ENCODE measurements around the gene ARHGEF39. TPM values are rescaled to one million over a fixed set of nuclear protein-coding genes. Genes with fewer than 3 reads are reported as not detected.
"Not testable (repeated sequence)": the region's sequence is repeated elsewhere in the genome, so short reads cannot be mapped to it uniquely, and the experiment has no call there.

The ARHGEF39 gene
- total RNA-seq, 1 donor from 2014 or later = 28.0 TPM

GRCh38 chr9:35636877-35637246, 28.1 kb downstream of the ARHGEF39 start:
- not testable (repeated sequence) for DNase-seq (ENCODE audit: low read depth, low spot score); H3K4me3 Mint-ChIP-seq; H3K4me1 Mint-ChIP-seq; H3K9me3 Mint-ChIP-seq; H3K27ac Mint-ChIP-seq (ENCODE audit: unreplicated experiment); H3K27me3 Mint-ChIP-seq (ENCODE audit: low read depth)
- H3K36me3 Mint-ChIP-seq (ENCODE audit: low read depth) = peaks cover 12% of the 10 kb centered on the region

DNA sequence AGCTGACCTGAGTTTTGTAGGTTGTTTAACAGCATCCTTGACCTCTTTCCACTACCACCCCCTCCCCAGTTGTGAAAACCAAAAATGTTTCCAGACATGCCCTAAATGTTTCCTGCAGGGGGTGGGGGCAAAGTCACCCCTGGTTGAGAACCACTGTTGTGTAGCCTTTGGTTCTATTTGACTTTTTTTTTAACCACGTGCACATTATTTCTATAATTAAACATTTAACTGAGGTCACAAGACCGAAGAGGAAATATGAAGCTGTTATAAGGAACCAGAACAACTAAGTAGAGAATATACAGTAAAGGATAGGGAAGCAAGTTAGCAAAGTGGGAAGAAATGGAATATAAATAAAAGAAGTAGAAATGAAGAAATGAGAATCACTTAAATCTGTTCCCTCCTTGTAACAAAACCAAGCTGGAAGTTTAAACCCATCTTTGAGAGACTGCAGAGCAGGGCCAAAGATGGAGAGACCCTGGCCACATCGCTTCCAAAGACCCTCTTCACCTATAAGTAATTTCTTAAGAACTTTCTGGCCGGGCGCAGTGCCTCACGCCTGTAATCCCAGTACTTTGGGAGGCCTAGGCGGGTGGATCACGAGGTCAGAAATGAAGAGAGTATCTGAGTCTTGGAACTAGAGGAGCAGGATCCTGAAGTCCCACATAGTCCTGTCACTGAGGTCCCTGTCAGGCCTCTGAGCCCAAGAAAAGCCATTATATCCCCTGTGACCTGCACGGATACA, 28.7 kb downstream of the ARHGEF39 start:
- TF ChIP-seq, protein P1, sequence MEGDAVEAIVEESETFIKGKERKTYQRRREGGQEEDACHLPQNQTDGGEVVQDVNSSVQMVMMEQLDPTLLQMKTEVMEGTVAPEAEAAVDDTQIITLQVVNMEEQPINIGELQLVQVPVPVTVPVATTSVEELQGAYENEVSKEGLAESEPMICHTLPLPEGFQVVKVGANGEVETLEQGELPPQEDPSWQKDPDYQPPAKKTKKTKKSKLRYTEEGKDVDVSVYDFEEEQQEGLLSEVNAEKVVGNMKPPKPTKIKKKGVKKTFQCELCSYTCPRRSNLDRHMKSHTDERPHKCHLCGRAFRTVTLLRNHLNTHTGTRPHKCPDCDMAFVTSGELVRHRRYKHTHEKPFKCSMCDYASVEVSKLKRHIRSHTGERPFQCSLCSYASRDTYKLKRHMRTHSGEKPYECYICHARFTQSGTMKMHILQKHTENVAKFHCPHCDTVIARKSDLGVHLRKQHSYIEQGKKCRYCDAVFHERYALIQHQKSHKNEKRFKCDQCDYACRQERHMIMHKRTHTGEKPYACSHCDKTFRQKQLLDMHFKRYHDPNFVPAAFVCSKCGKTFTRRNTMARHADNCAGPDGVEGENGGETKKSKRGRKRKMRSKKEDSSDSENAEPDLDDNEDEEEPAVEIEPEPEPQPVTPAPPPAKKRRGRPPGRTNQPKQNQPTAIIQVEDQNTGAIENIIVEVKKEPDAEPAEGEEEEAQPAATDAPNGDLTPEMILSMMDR (conservative IDR thresholded peaks at IDR 0.05) = no peak
- Mint-ChIP-seq H3K9me3 (no peaks in the 10 kb centered on the region), H3K27me3 (ENCODE audit: low read depth) (peaks cover 2% of the 10 kb centered on the region)

DNA sequence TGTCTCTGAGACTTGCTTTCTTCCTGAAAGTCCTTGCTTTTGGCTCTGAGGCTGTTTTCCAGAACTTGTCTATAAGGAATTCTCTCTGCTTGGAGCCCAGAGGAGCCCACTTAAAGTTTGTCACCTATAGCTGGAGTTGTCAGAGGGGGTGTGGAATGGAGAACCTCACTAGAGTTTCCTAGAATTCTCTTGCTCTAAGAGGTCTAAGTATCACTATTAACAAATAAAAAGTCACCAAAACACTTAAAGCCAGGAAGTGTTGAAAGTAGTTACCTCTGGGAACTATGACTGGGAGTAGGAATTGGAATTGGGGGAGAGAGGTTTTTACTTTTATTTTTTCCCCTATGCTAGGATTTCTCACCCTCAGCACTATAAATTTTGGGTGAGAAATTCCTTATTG, 29.3 kb downstream of the ARHGEF39 start:
- TF ChIP-seq, protein P1 (conservative IDR thresholded peaks at IDR 0.05) = no peak
- H3K27ac Mint-ChIP-seq (ENCODE audit: unreplicated experiment) = no peak overlapping the region
- DNase-seq (ENCODE audit: low read depth, low spot score) = no peak
- H3K27me3 Mint-ChIP-seq (ENCODE audit: low read depth) = peaks cover 2% of the 10 kb centered on the region
- H3K36me3 Mint-ChIP-seq (ENCODE audit: low read depth) = peaks cover 4% of the 10 kb centered on the region
- no peaks in the 10 kb centered on the region for H3K4me1 Mint-ChIP-seq
- H3K4me3 Mint-ChIP-seq = no peak overlapping the region
- no peaks in the 10 kb centered on the region for H3K9me3 Mint-ChIP-seq

More for the DNA sequence above, 28.7 kb downstream of the ARHGEF39 start:
- no peak overlapping the region for H3K4me3 Mint-ChIP-seq
- H3K27ac Mint-ChIP-seq (ENCODE audit: unreplicated experiment) = no peak overlapping the region
- no peak for DNase-seq (ENCODE audit: low read depth, low spot score)
- no peaks in the 10 kb centered on the region for H3K4me1 Mint-ChIP-seq
- peaks cover 7% of the 10 kb centered on the region for H3K36me3 Mint-ChIP-seq (ENCODE audit: low read depth)

DNA sequence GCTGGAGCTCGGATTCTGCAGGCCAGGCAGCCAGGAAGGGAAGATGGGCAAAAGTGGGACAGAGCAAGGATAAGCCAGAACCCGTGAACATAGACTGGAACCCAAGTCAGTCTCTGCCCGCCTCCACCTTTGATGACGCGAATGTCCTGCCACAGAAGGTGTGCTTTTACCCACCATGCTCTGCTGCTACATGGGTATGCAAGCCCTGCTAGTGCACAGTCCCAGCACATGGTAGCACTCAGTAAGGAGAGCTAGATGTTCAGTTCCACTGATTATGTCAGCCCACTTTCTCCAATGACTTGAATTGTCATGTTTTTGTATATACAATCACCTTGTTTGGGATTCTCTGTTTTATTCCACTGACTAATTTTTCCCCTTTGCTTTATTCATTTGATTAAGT, 35.4 kb downstream of the ARHGEF39 start:
- TF ChIP-seq, protein P1 (conservative IDR thresholded peaks at IDR 0.05) = no peak
- no peaks in the 10 kb centered on the region for H3K27me3 Mint-ChIP-seq (ENCODE audit: low read depth)
- no peak for DNase-seq (ENCODE audit: low read depth, low spot score)
- H3K4me1 Mint-ChIP-seq = no peaks in the 10 kb centered on the region
- H3K27ac Mint-ChIP-seq (ENCODE audit: unreplicated experiment) = no peak overlapping the region
- H3K4me3 Mint-ChIP-seq = no peak overlapping the region
- H3K36me3 Mint-ChIP-seq (ENCODE audit: low read depth) = no peaks in the 10 kb centered on the region
- no peaks in the 10 kb centered on the region for H3K9me3 Mint-ChIP-seq

GRCh38 chr9:35628389-35628991, 36.5 kb downstream of the ARHGEF39 start:
- Mint-ChIP-seq H3K27ac (ENCODE audit: unreplicated experiment) (no peak overlapping the region), H3K4me1 (no peaks in the 10 kb centered on the region), H3K4me3 (no peak overlapping the region), H3K9me3 (no peaks in the 10 kb centered on the region), H3K36me3 (ENCODE audit: low read depth) (no peaks in the 10 kb centered on the region), H3K27me3 (ENCODE audit: low read depth) (no peaks in the 10 kb centered on the region)
- TF ChIP-seq, protein P1 (conservative IDR thresholded peaks at IDR 0.05) = no peak
- DNase-seq (ENCODE audit: low read depth, low spot score) = no peak

DNA sequence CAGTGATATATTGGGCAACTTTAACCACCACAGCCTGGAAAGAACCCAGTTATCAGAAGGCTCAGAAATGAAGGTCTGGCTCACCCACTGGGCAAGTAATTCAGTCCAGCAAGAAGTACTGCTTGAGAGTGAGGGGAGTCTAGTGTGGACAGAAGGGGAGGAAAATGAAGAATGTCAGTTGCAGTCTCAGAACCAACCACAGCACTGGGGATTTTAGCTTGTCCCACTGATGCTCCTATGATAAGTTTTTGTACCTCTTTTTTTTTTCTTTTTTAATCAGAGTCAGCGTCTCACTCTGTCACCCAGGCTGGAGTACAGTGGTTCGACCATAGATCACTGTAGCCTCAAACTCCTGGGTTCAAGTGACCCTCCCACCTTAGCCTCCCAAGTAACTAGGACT, 37.4 kb downstream of the ARHGEF39 start:
- no peak overlapping the region for H3K27ac Mint-ChIP-seq (ENCODE audit: unreplicated experiment)
- TF ChIP-seq, protein P1 (conservative IDR thresholded peaks at IDR 0.05) = no peak
- no peak overlapping the region for H3K4me3 Mint-ChIP-seq
- no peaks in the 10 kb centered on the region for H3K9me3 Mint-ChIP-seq
- H3K36me3 Mint-ChIP-seq (ENCODE audit: low read depth) = no peaks in the 10 kb centered on the region
- no peaks in the 10 kb centered on the region for H3K27me3 Mint-ChIP-seq (ENCODE audit: low read depth)
- no peak for DNase-seq (ENCODE audit: low read depth, low spot score)
- no peaks in the 10 kb centered on the region for H3K4me1 Mint-ChIP-seq
